Liver (tissue), 9 donors: ENCODE results near the gene LILRB3. TPM values are rescaled to one million over a fixed set of nuclear protein-coding genes. Genes with fewer than 3 reads are reported as not detected.
"Not testable (repeated sequence)": the region's sequence is repeated elsewhere in the genome, so short reads cannot be mapped to it uniquely, and the experiment has no call there.

ENCODE experiments used
- DNase-seq: peaks from one replicate; pipeline ENCODE4 v3.0.0-alpha.2; 2017; ENCODE audit warnings: low spot score
- H3K27ac ChIP-seq, 2 donors: one replicate each; pipeline ENCODE4 v1.7.0; 2013; ENCODE audit warnings: inconsistent platforms in 2 of 2, low read length in 2 of 2, control low read depth in 1 of 2, low read depth in 1 of 2, mild to moderate bottlenecking in 1 of 2
- H3K27me3 ChIP-seq, 4 donors: one replicate each; pipeline versions ENCODE4 v1.6.1 to v1.7.0; 2013; ENCODE audit warnings: low read length in 3 of 4, inconsistent platforms in 1 of 4, mild to moderate bottlenecking in 1 of 4, moderate library complexity in 1 of 4; ENCODE audit not compliant: control insufficient read depth in 4 of 4, insufficient read depth in 4 of 4
- H3K36me3 ChIP-seq, 4 donors: one replicate each; pipeline versions ENCODE4 v1.6.1 to v1.7.0; 2013; ENCODE audit warnings: low read length in 3 of 4, mild to moderate bottlenecking in 3 of 4, low read depth in 1 of 4, moderate library complexity in 1 of 4; ENCODE audit not compliant: control insufficient read depth in 4 of 4, insufficient read depth in 3 of 4
- H3K4me1 ChIP-seq, 4 donors: one replicate each; pipeline versions ENCODE4 v1.6.1 to v1.7.0; 2013; ENCODE audit warnings: low read length in 3 of 4, mild to moderate bottlenecking in 3 of 4, moderate library complexity in 1 of 4; ENCODE audit not compliant: control insufficient read depth in 4 of 4, insufficient read depth in 4 of 4
- H3K4me3 ChIP-seq, 3 donors: one replicate each; pipeline versions ENCODE4 v1.6.1 to v1.7.0; 2013; ENCODE audit warnings: low read length in 3 of 3, control low read depth in 1 of 3, low read depth in 1 of 3, mild to moderate bottlenecking in 1 of 3
- H3K9ac ChIP-seq, 2 donors: one replicate each; pipeline ENCODE4 v1.7.0; 2013; ENCODE audit warnings: low read length in 2 of 2, mild to moderate bottlenecking in 2 of 2, moderate library complexity in 2 of 2, control low read depth in 1 of 2, low read depth in 1 of 2
- H3K9me3 ChIP-seq, 4 donors: one replicate each; pipeline versions ENCODE4 v1.6.1 to v1.7.0; 2013; ENCODE audit warnings: low read length in 3 of 4; ENCODE audit not compliant: control insufficient read depth in 4 of 4
- EGR1 ChIP-seq, 2 donors: IDR thresholded peaks; 2 replicates each; pipeline ENCODE4 v1.6.1; 2016 to 2018; ENCODE audit warnings: antibody characterized with exemption in 2 of 2, low read depth in 2 of 2
- FOXA1 ChIP-seq: IDR thresholded peaks from 2 replicates; pipeline ENCODE4 v1.6.1; 2016; ENCODE audit warnings: antibody characterized with exemption
- FOXA2 ChIP-seq: IDR thresholded peaks from 2 replicates; pipeline ENCODE4 v1.6.1; 2016; ENCODE audit warnings: antibody characterized with exemption
- JUND ChIP-seq, 2 donors: IDR thresholded peaks; 2 replicates each; pipeline ENCODE4 v1.6.1; 2016; ENCODE audit warnings: antibody characterized with exemption in 2 of 2
- RAD21 ChIP-seq, 2 donors: IDR thresholded peaks; 2 replicates each; pipeline ENCODE4 v1.6.1; 2016; ENCODE audit warnings: antibody characterized with exemption in 2 of 2, mild to moderate bottlenecking in 2 of 2
- SP1 ChIP-seq: IDR thresholded peaks from 2 replicates; pipeline ENCODE4 v1.6.1; 2018; ENCODE audit warnings: antibody characterized with exemption, mild to moderate bottlenecking
- TAF1 ChIP-seq: conservative IDR thresholded peaks from 2 replicates; pipeline ENCODE4 v1.6.1; 2016; ENCODE audit warnings: antibody characterized with exemption, mild to moderate bottlenecking
- WGBS: extraction: QIAGEN DNeasy Blood & Tissue Kit; methylation state at CpG from one replicate; pipeline ENCODE4 v1.1.7; 2013; 5-methylcytosine and 5-hydroxymethylcytosine counted together
- polyA plus RNA-seq, 2 donors: library from polyadenylated mRNA; stranded (reverse) in 1 of 2; unstranded in 1 of 2; fragments of 200-250 nt in 1 of 2; fragments of >200 nt in 1 of 2; fragmentation: Nextera tagmentation in 1 of 2; extraction: Ambion mirVana in 1 of 2; gene quantifications; one replicate each; pipeline versions ENCODE4 v1.2.1 to v1.2.3, GENCODE V29; 2013 to 2015
- total RNA-seq, 2 donors: library from RNA; depleted of rRNA; stranded (reverse); fragments of >200 nt; gene quantifications; one replicate each; pipeline ENCODE4 v1.2.3, GENCODE V29; 2014
- TF ChIP-seq, protein P1 (sequence below): IDR thresholded peaks from 2 replicates; pipeline ENCODE4 v1.6.1; 2016; ENCODE audit warnings: antibody characterized with exemption, mild to moderate bottlenecking
- TF ChIP-seq, protein P2 (sequence below): IDR thresholded peaks from 2 replicates; pipeline ENCODE4 v1.6.1; 2016; ENCODE audit warnings: antibody characterized with exemption
- TF ChIP-seq, protein P3 (sequence below): IDR thresholded peaks from 2 replicates; pipeline ENCODE4 v1.6.1; 2016; ENCODE audit warnings: antibody characterized with exemption
- TF ChIP-seq, protein P4 (sequence below): fragments of 150-350 bp; IDR thresholded peaks from 2 replicates; pipeline ENCODE4 v1.5.1; 2017; ENCODE audit warnings: improper control_type of control experiment, low read depth, low read length; ENCODE audit not compliant: missing input control
- donor health status: healthy.
- donor health status: healthy.
- donor health status: healthy.
- donor health status: healthy.
- donor health status: healthy.

The LILRB3 gene
- total and polyA plus RNA-seq, 4 donors, result 2.2 to 10.5 (median 3.3) TPM

DNA sequence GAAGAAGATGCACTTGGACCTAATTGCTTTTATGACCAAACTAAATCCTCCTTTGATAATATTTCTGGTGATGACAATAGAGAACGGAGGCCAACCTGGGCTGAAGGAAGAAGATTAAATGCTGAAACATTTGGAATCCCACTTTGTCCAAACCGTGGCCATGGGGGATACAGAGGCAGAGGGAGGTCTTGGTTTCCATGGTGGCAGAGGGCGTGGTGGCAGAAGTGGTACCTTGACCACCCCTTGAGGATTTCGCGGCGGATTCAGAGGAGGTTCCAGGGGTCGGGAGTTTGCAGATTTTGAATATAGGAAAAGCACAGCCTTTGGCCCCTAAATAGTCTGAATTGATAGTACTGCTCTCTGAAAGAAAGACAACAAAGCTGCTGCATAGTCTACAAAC is 7.2 kb upstream of the LILRB3 start (continued):
- TF ChIP-seq, protein P1, sequence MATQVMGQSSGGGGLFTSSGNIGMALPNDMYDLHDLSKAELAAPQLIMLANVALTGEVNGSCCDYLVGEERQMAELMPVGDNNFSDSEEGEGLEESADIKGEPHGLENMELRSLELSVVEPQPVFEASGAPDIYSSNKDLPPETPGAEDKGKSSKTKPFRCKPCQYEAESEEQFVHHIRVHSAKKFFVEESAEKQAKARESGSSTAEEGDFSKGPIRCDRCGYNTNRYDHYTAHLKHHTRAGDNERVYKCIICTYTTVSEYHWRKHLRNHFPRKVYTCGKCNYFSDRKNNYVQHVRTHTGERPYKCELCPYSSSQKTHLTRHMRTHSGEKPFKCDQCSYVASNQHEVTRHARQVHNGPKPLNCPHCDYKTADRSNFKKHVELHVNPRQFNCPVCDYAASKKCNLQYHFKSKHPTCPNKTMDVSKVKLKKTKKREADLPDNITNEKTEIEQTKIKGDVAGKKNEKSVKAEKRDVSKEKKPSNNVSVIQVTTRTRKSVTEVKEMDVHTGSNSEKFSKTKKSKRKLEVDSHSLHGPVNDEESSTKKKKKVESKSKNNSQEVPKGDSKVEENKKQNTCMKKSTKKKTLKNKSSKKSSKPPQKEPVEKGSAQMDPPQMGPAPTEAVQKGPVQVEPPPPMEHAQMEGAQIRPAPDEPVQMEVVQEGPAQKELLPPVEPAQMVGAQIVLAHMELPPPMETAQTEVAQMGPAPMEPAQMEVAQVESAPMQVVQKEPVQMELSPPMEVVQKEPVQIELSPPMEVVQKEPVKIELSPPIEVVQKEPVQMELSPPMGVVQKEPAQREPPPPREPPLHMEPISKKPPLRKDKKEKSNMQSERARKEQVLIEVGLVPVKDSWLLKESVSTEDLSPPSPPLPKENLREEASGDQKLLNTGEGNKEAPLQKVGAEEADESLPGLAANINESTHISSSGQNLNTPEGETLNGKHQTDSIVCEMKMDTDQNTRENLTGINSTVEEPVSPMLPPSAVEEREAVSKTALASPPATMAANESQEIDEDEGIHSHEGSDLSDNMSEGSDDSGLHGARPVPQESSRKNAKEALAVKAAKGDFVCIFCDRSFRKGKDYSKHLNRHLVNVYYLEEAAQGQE, result no peak
- TF ChIP-seq JUND (IDR thresholded peaks at IDR 0.05) (no peak), EGR1 (IDR thresholded peaks at IDR 0.05; ENCODE audit: low read depth in 2 of 2) (no peak), SP1 (no peak)

DNA sequence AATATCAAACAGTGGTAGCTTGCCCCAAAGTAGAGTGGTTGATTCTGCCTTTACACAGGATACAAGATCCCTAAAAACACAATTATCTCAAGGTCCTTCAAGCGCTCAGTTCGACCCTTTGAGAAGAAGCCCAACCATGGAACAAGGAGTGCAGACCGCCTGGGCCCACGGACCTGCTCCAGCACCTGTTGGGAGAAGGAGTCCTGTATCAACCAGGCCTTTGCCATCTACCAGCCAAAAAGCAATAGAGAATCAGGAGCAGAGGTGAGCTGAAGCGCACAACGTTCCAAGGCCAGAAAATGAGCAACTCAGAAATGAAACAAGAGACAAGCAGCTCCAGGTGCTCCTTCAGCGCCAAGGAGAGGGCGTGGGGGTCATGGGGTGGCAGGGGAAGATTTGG is 6.3 kb upstream of the LILRB3 start:
- Histone ChIP-seq H3K27me3 (peaks cover 0 to 3% (median 0%) of the 10 kb centered on the region in 4 donors), H3K9ac (no peak overlapping the region), H3K4me3 (no peak overlapping the region), H3K27ac (no peak overlapping the region), H3K9me3 (no peaks in the 10 kb centered on the region), H3K36me3 (no peaks in the 10 kb centered on the region), H3K4me1 (no peaks in the 10 kb centered on the region)
- 88% methylated on average over 8 of the region's 8 CpGs for WGBS
- TF ChIP-seq, protein P2, sequence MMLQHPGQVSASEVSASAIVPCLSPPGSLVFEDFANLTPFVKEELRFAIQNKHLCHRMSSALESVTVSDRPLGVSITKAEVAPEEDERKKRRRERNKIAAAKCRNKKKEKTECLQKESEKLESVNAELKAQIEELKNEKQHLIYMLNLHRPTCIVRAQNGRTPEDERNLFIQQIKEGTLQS, result no peak
- TF ChIP-seq, protein P3, sequence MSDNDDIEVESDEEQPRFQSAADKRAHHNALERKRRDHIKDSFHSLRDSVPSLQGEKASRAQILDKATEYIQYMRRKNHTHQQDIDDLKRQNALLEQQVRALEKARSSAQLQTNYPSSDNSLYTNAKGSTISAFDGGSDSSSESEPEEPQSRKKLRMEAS, result no peak
- TF ChIP-seq, protein P4, sequence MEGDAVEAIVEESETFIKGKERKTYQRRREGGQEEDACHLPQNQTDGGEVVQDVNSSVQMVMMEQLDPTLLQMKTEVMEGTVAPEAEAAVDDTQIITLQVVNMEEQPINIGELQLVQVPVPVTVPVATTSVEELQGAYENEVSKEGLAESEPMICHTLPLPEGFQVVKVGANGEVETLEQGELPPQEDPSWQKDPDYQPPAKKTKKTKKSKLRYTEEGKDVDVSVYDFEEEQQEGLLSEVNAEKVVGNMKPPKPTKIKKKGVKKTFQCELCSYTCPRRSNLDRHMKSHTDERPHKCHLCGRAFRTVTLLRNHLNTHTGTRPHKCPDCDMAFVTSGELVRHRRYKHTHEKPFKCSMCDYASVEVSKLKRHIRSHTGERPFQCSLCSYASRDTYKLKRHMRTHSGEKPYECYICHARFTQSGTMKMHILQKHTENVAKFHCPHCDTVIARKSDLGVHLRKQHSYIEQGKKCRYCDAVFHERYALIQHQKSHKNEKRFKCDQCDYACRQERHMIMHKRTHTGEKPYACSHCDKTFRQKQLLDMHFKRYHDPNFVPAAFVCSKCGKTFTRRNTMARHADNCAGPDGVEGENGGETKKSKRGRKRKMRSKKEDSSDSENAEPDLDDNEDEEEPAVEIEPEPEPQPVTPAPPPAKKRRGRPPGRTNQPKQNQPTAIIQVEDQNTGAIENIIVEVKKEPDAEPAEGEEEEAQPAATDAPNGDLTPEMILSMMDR, result no peak
- TF ChIP-seq TAF1 (no peak), FOXA2 (no peak), SP1 (no peak), RAD21 (IDR thresholded peaks at IDR 0.05) (no peak), FOXA1 (no peak), EGR1 (IDR thresholded peaks at IDR 0.05; ENCODE audit: low read depth in 2 of 2) (no peak)
- TF ChIP-seq, protein P1, result no peak
- no peak for DNase-seq

DNA sequence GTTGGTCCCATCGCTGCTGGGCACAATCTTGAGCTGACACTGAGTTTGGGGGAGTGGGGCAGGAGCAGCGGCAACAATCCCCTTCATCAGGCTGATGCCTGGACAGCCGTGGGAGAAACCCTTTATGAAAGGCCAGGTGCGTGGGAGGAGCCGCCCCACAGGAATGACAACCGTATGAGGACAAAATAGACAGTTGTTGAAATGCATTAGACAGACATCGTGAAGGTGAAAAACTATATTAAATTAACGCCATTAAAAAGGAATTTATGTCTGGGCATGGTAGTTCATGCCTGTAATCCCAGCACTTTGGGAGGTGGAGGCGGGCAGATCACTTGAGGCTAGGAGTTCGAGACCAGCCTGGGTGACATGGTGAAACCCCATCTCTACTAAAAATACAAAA is 1.8 kb upstream of the LILRB3 start:
- H3K9me3 ChIP-seq, H3K36me3 ChIP-seq, H3K27me3 ChIP-seq, DNase-seq, H3K27ac ChIP-seq, H3K4me1 ChIP-seq, H3K4me3 ChIP-seq, H3K9ac ChIP-seq: not testable (repeated sequence)
- WGBS, result 76% methylated on average over 10 of the region's 10 CpGs

DNA sequence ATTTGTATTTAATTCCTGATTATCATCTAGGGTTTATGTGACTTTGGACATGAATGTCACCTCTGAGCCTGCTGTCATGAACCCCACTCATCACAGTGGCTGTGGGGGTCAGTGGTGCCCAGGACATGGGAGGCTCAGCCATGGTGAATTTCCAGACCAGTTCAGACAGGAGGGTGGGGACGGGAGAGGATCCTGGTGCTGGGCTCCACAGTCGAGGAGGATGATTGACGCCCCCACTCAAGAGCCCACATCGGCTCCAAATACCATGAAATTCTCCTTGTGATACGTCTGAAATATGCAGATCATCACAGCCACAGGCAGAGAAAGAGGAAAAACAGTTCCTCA is 1.1 kb upstream of the LILRB3 start:
- WGBS, result 53% methylated on average over 5 of the region's 5 CpGs
- not testable (repeated sequence) for H3K27ac ChIP-seq, H3K9me3 ChIP-seq, H3K27me3 ChIP-seq, DNase-seq, H3K4me3 ChIP-seq, H3K36me3 ChIP-seq, H3K9ac ChIP-seq, H3K4me1 ChIP-seq

DNA sequence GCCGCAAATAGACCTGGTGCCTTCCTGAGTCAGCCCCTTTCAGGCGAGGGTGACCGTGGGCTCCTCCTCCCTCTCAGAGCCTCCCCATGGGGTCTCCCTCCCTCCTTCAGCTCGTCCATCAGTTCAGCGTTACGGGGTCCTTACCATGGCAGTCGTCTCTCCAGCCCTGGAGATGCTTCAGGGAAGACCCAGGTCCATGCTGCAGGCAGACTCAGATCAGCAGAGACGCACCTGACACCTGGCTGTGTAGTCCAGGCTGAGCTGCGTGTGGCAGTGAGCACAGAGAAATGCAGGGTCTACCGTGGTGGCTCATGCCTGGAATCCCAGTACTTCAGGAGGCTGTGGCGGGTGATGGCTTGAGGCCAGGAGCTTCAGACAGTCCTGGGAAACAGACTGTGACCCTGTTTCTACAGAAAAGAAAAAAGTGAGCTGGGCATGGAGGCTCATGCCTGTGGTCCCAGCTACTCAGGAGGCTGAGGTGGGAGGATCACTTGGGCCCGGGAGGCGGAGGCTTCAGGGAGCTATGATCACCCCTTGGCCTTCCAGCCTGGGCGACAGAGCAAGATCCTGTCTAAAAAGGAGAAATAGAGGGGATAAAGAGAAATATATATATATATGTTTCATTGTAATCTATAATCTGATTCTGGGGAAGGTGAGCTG is 600 bp upstream of the LILRB3 start:
- not testable (repeated sequence) for H3K4me3 ChIP-seq, H3K27ac ChIP-seq, H3K4me1 ChIP-seq, DNase-seq, H3K36me3 ChIP-seq, H3K9me3 ChIP-seq, H3K27me3 ChIP-seq, H3K9ac ChIP-seq
- 46% methylated on average over 14 of the region's 14 CpGs for WGBS
